ENCODE results near the gene XDH.

Gene XDH

DNA sequence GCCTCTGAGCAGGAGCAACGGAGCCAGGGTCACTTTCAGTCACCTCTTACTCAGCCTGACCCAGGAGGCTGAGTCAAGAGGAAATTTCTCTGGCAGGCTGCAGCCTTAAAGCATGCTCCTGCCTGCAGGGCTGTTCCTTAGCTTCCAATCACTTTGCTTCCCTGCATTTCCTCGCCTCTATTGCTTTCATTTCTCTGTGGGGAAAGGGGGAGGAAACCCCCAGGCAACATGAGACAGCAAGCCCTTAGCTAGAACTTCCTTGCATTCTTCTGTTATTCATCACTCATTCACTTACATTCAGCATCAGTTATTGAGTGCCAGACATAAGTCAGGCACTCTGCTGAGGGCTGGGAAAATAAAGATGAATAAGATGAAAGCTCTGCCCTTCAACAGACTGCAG lies 13.0 kb downstream of the XDH start:
- no peak for DNase-seq

DNA sequence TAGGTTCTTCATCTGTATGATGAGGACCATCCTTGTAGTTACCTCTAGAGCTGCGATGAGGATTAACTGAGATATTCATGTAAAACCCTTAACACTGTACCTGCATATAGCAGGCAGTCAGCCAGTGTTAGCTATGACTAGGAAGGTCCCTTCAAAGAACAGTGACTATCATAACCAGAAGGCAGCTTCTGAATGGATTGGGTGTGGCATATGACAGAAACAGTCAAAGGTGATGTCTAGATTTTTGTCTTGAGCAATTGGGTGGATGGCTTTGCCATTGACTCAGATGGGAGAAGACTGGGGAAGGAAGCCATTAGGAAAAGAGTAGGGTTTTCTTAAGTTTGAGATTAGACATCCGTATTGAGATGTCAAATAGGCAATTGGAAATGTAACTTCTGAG lies 15.7 kb downstream of the XDH start:
- no peak for DNase-seq

DNA sequence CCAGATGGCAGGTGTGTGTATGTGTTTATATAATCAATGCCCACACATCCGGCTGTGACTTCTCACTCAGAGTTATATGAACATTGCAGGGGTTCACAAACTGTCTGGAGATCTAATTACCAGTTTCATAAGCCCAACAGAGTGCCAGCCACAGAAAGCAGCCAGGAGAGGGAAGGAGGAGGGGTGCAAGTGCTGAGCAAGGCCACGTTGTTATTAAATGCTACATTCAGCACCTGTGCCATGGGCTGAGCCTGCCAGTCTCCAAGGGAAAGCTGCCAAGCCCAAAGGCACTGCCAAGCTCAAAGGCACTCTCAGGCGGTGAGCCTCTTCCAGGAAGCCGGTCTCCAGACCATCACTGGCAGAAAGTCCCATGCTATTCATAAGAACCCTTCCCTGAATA lies 17.4 kb downstream of the XDH start:
- no peak for DNase-seq

DNA sequence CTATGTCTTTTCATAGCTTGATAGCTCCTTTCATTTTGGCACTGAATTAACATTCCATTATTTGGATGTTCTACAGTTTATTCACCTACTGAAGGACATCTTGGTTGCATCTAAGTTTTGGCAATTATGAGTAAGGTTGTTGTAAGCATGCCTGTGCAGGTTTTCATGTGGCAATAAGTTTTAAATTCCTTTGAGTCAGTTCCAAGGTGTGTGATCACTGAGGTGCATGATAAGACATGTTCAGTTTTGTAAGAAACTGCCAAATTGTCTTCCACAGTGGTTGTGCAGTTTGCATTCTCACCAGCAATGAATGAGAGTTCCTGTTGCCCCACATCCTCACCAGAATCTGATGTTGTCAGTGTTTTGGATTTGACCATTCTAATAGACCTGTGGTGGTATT lies 24.2 kb downstream of the XDH start:
- DNase-seq = no peak

DNA sequence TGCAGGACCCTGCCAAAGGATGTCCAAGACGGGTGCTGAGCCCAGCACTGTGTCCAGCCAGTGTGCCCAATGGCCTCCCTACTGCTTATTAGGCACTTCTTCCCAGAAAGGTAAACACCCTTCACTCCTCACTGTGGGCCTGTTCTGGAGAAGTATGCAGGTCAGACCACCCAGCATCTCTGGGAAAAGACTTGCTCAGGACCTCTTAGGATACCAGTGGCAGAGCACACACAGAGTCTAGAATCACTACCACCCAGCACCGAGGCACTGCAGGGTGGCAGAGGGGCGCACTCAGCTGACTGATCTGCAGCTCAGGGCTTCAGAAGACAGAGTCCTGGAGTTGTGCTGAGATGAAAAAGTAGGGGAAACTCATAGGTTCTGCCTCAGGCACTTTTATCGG lies 25.8 kb downstream of the XDH start:
- no peak for DNase-seq

DNA sequence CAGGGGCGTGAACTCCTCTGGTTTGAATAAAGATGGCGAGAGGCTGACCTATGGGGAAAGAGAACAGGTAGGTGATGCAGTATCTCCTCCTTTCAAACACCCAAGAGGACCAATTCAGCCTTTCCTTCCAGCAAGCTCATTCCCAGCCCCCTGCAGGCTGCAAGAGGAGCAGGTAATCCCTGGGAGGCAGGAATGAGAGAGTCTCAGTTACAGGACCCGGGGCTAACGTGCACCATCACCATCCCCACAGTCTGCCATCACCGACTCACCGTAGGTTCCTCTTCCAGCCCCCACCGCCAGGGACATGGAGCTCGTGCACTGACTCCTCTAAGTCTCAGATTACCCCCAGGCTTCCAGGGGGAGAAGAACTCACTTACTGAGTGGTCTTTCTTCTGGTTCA lies 26.7 kb downstream of the XDH start:
- no peak for DNase-seq

DNA sequence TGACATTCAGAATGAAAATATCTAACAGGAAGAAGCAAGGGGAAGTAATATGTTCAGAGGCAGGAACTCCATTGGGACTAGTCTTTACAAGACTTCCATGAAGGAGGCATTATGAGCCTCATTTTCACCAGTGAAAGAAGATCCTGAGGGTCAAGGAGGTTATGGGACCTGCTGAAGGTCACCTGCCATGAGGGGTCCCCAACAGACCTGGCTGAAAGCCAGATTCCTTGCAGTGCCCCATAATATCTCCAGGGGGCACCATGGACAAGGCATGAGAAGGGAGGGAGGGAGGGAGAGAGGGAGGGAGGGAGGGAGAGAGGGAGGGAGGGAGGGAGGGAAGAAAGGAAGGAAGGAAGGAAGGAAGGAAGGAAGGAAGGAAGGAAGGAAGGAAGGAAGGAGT lies 27.9 kb downstream of the XDH start:
- no peak for DNase-seq

DNA sequence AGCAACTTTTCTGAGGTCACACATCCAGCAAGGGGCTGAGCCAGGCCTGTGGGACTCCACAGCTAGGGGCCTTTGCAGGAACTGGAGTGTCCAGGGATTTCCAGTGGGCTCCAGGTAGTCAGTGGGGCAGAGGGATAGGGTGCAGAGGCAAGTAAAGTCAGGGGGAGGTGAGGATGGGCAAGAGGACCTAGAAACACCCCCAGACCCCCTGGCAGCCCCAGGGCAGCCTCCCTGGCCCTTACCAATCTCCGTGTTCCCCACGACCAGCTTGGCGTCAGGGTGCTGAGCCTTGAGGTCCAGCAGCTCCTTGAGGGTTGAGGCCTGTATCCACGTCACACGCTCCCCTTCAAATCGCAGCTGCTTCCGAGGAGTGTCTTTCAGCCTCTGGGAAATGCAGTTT lies 28.4 kb downstream of the XDH start:
- DNase-seq = no peak

DNA sequence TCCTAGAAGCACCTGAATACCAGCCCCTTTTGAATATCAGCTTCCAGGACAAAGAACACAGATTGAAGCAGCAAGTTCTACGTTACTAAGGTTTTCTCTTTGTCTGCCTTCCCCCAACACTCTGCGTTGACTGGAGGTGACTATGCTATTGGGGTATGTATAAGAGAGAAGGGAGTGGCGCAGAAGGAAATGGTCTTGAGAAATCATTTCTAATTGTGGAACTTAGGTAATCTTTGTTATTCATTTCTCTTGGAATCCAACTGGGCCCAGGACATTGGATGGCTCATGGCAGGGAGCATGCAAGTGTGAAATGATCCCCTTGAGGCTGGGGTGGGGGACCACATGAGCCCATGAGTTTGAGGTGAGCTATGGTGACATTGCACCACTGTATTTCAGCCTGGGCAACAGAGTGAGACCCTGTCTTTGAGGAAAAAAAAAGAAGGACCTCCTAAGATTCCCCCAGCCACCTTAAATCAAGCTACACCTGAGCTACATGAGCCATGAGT lies 29.7 kb downstream of the XDH start:
- no peak for DNase-seq

DNA sequence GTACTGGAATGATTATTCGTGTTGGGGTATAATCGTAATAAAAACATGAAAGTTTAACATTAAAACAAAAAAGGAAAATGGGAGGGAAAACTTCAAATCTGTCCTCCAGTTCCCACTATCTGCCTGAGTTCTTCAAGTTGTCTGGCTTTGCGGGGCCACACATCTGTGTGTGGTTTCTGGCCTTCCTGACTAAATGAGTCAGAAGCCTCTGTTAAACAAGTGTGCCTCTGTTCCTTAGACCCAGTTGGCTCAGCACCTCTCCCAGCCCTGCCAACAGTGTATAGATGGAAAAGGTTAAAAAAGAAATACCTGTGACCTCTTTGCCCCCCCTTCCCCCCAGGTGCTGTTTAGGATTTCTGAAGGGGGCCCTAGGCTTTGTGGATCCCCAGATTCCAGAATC lies 30.2 kb downstream of the XDH start:
- no peak for DNase-seq

DNA sequence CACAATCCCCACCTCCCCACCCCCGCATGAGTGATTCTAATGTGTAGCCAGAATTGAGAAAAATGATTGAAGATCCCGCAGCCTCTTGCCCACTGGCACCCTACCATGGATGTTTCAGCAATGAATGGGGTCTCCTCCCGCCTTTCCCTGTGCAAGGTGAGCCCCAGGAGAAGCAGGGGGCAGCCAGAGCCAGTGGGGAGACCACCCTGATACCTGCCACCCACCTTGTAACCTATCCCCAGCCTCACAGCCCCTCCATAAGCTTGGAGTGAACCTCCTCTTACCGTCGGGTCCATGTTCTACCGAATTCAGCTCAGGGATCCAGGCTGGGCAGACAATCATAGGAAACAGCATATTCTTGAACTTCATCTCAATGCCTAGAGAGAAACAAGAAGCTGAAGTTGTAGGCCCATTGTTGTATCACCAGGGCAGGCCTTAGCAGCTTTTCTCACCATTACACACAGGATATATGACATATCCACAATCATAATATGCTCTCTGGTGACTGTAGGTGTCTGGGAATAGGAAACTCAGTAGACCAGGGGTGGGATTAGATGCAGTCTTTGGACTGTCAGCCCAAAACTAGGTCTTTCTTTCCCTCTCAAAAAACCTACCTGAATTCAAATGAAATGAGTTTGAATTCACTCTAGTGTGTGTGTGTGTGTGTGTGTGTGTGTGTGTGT lies 30.9 kb downstream of the XDH start:
- DNase-seq = no peak

DNA sequence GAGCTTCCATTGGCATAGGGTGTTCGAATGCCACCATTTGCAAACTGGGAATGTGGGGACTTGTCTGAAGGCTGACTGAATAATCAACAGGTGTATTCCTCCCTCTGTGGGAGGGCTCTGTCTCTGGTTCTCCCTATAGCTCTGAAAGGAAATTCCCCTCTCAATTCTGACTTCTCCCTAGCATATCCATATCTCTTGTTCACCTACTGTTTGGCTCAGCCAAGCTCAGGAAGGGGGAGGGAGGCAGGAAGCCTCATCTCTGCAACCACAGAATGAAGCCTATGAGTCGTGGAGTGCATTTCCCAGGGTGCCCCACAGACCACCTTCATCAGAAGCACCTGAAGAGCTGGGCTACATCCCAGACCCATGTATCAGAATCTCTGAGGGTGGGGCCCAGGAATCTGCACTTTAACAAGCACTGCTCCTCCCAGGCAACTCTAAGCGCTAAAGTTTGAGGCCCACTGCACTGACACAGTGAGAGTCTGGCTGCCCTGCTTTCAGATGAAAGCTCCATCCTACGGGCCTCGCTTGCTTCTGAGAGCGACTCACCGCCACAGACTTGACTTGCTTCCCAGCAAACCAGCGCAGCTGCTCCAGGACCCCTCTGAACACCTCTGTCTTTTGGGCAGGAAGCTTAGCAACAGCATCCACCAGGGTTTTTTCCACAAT lies 32.0 kb downstream of the XDH start:
- no peak for DNase-seq

DNA sequence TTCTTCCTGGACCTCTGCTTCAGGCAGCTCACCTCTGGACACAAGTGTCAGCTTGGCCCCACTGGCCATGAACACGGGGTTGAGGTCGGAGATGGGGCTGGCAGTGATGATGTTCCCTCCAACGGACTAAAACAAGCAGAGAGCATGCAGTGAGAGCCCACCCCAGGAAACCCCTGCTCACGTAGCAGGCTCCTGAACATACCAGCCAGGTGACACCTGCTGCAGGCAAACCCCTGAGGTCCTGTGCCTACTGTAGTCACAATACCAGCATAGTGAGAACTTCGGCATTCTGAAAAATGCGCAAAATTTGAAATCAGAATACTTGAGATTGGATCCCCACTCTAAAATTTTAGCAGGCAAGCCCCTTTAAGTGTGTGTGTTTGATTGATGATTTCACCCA lies 32.9 kb downstream of the XDH start:
- DNase-seq = no peak

DNA sequence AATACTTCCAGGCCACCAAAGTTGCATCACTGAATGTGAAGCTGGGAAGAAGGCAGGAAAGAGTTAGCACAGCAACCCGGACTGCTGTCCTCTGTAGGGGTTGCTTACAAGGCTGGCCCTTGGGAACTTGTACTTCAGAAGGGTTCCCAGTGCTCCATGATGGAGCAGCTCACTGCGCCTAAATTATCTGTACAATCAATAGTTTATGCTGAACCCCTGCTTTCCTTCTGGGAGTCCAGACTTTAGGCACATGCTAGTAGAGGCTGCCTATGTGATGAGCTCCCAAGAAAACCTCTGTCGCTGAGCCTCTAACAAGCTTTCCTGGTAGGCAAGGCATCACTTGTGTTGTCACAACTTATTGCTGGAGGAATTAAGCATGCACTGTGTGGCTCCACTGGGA lies 34.3 kb downstream of the XDH start:
- DNase-seq = no peak

DNA sequence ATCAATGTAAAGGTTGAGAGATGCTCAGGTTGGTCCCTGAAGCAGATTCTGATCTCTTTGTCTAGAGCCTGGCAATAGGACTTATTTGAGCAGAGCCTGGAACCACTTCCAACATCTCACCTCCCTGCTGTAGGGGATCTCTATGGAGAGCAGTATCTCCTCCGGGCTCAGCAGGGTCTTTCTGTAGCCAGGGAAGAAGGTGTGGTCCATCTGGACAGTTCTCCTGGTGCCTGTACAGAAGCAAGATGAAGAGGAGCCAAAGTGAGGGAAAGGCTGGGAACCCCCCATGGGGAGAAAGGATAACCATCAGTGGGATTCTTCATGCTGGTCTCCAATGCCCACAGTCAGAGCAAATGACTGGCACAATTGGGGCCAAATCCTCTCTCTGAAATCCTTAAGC lies 34.8 kb downstream of the XDH start:
- no peak for DNase-seq

DNA sequence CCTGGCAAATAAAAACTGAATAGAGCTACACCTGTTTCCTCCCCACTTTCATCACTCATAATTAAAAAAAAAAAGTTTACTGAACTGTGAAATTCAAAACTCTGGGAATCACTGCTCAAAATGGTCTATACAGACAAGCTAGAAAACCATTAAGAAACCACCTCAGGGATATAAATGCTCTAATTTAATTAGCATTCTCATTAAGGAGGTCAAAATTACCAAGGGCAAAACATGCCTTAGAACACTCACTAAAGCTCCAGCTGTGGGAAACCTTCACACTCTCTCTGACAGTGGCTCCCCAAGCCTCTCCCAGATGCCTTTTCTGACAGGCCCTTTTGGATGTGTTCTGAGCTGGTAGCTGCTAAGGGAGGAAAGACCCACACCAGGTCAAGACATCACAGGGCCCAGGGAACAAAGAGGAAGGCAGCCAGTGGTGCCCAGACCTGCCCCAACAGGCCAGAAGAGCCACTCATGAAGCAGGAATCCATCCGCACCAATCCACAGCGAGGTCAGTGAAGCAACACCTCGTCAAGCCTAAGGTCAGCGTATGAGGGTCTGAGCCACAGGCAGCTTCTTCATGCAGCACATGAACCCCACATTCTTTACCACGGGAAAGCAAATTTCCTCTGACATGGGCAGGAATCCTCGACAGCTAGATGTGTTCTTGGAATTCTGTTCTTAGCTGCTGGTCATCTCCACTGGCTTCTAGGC lies 35.6 kb downstream of the XDH start:
- DNase-seq = no peak

DNA sequence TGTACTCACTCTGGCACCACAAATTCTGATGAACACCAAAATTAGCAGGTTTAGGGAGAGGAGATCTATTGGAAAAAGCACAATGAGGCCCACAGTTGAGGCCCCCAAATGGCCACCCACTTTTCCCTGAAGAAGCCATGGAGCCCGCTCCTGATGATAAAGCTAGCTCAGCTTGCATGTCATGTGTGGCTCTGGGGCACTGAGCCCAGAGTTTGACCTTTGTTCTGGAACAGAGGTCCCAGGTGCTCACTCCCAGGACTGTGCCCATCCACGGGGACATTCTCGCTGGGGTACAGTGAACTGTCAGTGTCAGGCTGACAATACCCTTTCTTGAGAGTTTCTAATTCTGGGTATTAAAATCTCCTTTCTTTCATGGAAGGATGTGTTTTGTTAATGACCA lies 36.2 kb downstream of the XDH start:
- no peak for DNase-seq

DNA sequence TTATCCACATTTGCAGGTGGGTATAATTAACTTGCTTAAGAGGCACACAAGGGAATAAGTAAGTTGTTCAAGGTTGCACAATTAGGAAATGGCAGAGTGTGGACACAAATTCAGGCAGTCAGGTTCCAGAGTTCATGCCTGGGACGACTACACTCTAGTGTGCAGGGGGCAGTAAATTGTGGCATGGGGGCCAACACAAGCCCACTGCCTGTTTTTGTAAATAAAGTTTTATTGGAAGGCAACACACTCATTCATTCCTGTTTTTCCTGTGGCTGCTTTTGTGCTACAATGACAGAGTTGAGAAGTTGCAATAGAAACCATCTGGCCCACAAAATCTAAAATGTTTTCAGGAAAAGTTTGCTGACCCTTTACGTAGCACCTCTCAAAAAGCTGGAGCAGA lies 41.4 kb downstream of the XDH start:
- no peak for DNase-seq

DNA sequence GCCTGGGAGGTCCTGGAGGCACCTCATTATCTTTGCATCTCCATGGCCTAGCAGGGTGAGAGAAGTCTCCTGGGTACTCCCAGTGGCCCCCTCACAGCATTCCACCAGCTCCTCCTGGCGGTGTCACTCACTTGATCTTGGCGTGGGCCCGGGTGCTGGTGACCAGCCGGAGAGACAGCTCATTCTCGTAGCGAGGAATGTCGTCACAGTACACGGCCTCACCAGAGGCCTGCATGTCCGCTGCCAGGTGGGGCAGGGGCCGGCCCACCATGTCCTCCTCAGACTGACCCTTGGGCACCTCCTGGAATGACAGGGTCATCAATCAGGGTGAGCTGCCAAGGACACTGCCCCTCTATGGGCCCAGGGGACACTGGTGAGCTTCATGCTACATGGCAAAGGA lies 42.4 kb downstream of the XDH start:
- no peak for DNase-seq

DNA sequence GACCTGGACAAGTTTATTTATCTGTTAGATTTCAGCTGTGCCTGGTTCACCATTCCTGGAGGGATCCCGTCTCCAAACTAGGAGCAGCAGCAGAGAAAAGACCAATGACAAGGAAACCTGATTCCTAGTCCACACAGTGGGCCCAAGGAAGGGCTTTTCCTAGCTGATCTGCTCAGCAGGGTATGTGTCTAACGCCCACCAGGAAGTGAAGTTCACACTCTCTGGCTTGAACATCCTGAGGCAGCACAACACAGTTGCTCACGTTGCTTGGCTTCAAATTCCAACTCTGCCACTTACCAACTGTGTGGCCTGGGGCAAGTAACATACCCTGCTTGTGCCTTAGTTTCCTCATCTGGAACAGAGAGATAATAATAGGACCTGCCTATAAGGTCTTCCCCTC lies 42.9 kb downstream of the XDH start:
- DNase-seq = no peak

DNA sequence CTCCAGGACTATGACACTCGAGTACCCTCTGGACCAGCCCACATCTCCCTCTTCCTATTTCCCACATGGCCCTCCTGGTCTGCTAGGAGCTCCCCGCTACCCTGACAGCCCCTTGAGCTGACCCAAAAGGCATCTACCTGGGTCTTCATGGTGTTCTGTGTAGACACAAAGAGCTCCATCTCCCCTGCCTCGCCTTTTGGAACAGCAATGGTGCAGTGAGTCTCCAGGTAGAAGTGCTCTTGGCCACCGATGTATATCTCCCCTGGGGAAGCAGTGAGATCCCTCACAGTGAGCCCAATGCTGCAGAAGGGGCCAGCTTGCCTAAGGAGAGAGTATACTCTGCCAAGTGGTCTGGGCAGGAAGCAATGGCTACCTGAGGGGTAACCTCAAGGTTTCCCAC lies 47.8 kb downstream of the XDH start:
- no peak for DNase-seq

DNA sequence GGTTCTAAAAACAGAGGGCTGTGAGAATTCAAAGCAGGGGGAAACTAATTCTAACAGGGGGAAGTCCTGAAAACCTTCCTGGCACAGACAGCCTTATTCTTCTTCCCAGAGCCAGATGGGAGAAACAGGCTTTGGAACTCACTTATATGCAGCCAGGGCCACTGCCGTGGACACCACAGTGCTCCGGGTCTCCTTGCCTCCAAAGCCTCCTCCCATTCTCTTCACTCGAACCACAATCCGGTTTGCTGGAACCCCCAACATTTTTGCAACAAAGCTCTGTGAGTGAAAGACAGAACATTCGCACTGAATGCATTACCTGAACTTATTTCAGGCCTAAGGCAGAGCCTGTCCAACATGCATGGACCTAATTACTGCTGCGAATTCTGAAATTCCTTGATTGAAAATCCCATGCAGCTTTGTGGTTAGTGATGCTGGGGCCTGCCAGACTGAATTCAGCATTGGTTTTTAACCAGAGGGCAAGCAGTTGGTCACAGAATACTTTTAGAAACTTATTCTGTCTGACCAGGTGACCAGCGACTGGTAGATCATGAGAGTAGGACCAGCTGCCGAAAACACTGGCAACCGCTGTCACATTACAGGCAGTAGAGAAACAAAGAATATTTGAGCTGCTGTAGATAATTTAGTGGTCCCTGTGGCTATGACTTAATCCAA lies 48.6 kb downstream of the XDH start:
- no peak for DNase-seq

DNA sequence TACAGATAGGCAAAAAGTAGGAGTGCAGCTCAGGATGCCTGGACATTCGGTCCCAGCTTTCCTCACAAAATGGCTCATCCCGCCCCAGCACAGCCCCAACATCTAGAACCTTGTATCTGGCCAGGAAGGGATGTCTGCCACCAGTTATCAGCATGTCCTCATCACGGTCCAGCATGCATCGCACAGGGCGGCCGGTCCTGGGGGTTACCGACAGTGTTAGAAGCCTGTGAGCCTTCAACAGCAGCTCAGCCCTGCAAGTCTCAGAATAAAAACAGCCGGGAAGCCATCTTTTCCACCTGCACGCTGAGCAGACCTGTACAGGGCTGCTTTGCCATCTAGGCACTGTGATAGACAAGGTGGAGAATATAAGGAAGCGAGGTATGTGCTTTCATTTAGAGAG lies 49.2 kb downstream of the XDH start:
- no peak for DNase-seq
